Mesothelial cell of epicardium (in vitro differentiated cells): ENCODE results near the gene PGAM2. TPM values are rescaled to one million over a fixed set of nuclear protein-coding genes. Genes with fewer than 3 reads are reported as not detected.

ENCODE experiments used
- DNase-seq, 2 experiments: peaks; one replicate each; pipeline ENCODE4 v3.0.0; 2021; ENCODE audit warnings: low spot score in 2 of 2; ENCODE audit not compliant: unreplicated experiment in 2 of 2
- H3K27ac Mint-ChIP-seq: 2 replicates; pipeline ENCODE4 v1.8.0; 2021; ENCODE audit warnings: mixed read lengths
- H3K27me3 Mint-ChIP-seq: 2 replicates; pipeline ENCODE4 v1.8.0; 2021; ENCODE audit warnings: low read depth, mixed read lengths
- H3K36me3 Mint-ChIP-seq: 2 replicates; pipeline ENCODE4 v1.8.0; 2021; ENCODE audit warnings: mixed read lengths
- H3K4me1 Mint-ChIP-seq: 2 replicates; pipeline ENCODE4 v1.8.0; 2021; ENCODE audit warnings: mixed read lengths
- H3K4me3 Mint-ChIP-seq: 2 replicates; pipeline ENCODE4 v1.8.0; 2021; ENCODE audit warnings: mild to moderate bottlenecking, moderate library complexity, mixed read lengths
- H3K9me3 Mint-ChIP-seq: 2 replicates; pipeline ENCODE4 v1.8.0; 2021; ENCODE audit warnings: mixed read lengths
- CTCF ChIP-seq: fragments of 200-600 bp; sonication (generic); IDR thresholded peaks from one replicate; pipeline ENCODE4 v1.5.0; 2021; ENCODE audit warnings: antibody characterized with exemption; ENCODE audit not compliant: unreplicated experiment
- total RNA-seq: library from RNA; stranded (reverse); gene quantifications from 3 replicates; pipeline ENCODE4 v1.2.1, GENCODE V29; 2021

The PGAM2 gene
- total RNA-seq, 1 donor from 2014 or later: 1.2 TPM

- no peak overlapping the region for H3K27ac Mint-ChIP-seq
- H3K4me3 Mint-ChIP-seq: no peak overlapping the region
- H3K27me3 Mint-ChIP-seq: peaks cover 9% of the 10 kb centered on the region
- no peak for TF ChIP-seq CTCF
- H3K9me3 Mint-ChIP-seq: no peaks in the 10 kb centered on the region
- H3K4me1 Mint-ChIP-seq: peaks cover 13% of the 10 kb centered on the region
- DNase-seq: no peak
- H3K36me3 Mint-ChIP-seq: no peaks in the 10 kb centered on the region
Measured at GRCh38 chr7:44066494-44067063, 1.2 kb upstream of the PGAM2 start.

- DNase-seq: no peak
- H3K9me3 Mint-ChIP-seq: no peaks in the 10 kb centered on the region
- TF ChIP-seq CTCF: no peak
- H3K27ac Mint-ChIP-seq: no peak overlapping the region
- H3K27me3 Mint-ChIP-seq: peaks cover 9% of the 10 kb centered on the region
- no peaks in the 10 kb centered on the region for H3K36me3 Mint-ChIP-seq
- no peak overlapping the region for H3K4me3 Mint-ChIP-seq
- H3K4me1 Mint-ChIP-seq: peaks cover 13% of the 10 kb centered on the region
Measured at GRCh38 chr7:44066111-44066460, 719 bp upstream of the PGAM2 start.

- Mint-ChIP-seq H3K27me3 (peaks cover 9% of the 10 kb centered on the region), H3K36me3 (peaks cover 1% of the 10 kb centered on the region), H3K4me3 (no peak overlapping the region), H3K27ac (no peak overlapping the region), H3K4me1 (peaks cover 13% of the 10 kb centered on the region), H3K9me3 (no peaks in the 10 kb centered on the region)
- no peak for DNase-seq
- no peak for TF ChIP-seq CTCF
Measured at GRCh38 chr7:44064791-44065430, 456 bp downstream of the PGAM2 start.

- peaks cover 13% of the 10 kb centered on the region for H3K4me1 Mint-ChIP-seq
- TF ChIP-seq CTCF: no peak
- H3K36me3 Mint-ChIP-seq: peaks cover 2% of the 10 kb centered on the region
- no peak overlapping the region for H3K4me3 Mint-ChIP-seq
- DNase-seq: no peak
- H3K27me3 Mint-ChIP-seq: peaks cover 9% of the 10 kb centered on the region
- no peaks in the 10 kb centered on the region for H3K9me3 Mint-ChIP-seq
- H3K27ac Mint-ChIP-seq: no peak overlapping the region
Measured at GRCh38 chr7:44063894-44064651, 1.3 kb downstream of the PGAM2 start.

GRCh38 chr7:44063547-44063893, 1.8 kb downstream of the PGAM2 start:
- no peak overlapping the region for H3K4me3 Mint-ChIP-seq
- H3K9me3 Mint-ChIP-seq: no peaks in the 10 kb centered on the region
- peaks cover 6% of the 10 kb centered on the region for H3K36me3 Mint-ChIP-seq
- TF ChIP-seq CTCF: no peak
- no peak overlapping the region for H3K27ac Mint-ChIP-seq
- DNase-seq: no peak
- peaks cover 9% of the 10 kb centered on the region for H3K27me3 Mint-ChIP-seq
- peaks cover 13% of the 10 kb centered on the region for H3K4me1 Mint-ChIP-seq
